ENCODE data around the gene FGR.
"Not testable (repeated sequence)": the region's sequence is repeated elsewhere in the genome, so short reads cannot be mapped to it uniquely, and the experiment has no call there.

The FGR gene

DNA sequence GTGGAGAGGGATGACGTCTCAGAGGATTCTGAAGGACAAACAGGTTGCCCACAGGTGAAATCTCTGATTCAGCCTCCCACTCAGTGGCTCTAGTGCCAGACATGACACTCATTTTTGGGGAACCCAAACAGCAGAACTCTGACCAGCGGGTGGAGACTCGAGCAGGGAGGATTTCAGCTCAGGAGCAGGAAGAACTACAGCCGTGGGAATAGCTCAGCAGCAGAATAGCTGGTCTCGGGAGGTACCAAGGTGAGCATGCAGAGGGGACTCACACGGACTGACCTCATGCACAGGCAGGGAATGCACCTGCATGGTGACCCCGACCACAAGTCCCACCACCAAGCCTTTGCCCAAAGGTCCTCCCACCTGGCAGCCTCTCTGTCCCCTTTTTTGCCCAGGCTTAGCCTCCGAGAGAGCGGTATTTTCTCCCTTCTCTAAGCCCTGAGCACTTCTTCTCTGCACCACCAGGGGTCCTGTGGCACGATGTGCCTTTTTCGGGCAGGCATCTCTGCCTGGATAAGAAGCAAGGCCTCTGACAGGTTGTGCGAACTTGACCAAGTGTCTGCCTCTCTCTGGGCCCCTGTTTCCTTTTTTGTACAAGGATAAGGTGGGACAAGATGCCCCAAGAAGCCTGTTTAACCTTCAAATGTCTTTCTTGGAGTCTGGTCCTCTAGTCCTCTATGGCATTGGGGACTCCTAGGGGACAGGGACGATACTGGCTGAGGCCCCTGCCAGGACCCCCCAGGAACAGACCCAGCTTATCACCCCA, 8.8 kb upstream of the FGR start:
- DNase-seq = peak in 26 of 42 donors; percentile 18 to 65 (median 42)
- intact Hi-C loops (cut with DNase I) = no loop called here

DNA sequence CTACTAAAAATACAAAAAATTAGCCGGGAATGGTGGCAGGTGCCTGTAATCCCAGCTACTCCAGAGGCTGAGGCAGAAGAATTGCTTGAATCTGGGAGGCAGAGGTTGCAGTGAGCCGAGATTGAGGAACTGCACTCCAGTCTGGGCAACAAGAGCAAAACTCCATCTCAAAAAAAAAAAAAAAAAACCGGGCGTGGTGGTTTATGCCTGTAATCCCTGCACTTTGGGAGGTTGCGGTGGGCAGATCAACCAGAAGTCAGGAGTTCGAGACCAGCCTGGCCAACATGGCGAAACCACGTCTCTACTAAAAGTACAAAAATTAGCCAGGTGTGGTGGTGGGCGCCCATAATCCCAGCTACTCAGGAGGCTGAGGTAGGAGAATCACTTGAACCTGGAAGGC, 5.5 kb upstream of the FGR start:
- DNase-seq; intact Hi-C loops (cut with DNase I): not testable (repeated sequence)

GRCh38 chr1:27638805-27639204, 3.8 kb upstream of the FGR start:
- intact Hi-C loops (cut with DNase I) = no loop called here
- DNase-seq = no peak

- DNase-seq = no peak
- intact Hi-C loops (cut with DNase I) = no loop called here
Measured at GRCh38 chr1:27638047-27638734, 3.2 kb upstream of the FGR start.

DNA sequence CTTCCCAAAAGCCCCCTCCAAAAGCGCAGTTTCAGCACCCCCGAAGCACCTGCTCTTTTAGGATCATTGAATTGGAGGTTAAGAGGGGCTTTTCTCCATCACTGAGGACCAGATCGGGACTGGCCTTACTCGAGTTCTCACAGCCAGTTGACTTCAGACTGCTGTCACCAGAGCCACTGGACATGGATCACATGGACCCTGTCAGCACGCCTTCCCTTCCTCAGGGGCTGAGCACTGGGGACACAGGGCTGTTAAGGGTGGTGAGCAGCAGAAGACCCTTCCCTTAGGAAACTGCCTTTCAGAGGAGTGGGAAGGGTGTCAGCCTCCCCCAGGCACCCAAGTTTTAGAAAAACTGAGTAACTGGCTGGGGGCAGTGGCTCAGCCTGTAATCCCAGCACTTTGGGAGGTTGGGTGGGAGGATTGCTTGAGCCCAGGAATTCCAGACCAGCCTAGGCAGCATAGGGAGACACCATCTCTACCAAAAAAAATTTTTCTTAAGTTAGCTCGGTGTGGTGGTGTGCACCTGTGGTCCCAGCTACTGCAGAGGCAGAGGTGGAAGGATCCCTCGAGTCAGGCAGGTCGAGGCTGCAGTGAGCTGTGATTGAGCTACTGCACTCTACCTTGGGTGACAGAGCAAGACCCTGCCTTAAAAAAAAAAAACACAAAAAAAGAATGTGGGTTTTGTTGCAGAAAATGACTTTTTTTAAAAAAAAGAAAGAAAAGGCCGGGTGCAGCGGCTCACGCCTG, 584 bp upstream of the FGR start:
- intact Hi-C loops (cut with DNase I) = no loop called here
- DNase-seq = no peak

GRCh38 chr1:27634177-27634984, 604 bp downstream of the FGR start:
- intact Hi-C loops (cut with DNase I) = no loop called here
- peak in 1 of 42 donors; percentile 24 for DNase-seq

DNA sequence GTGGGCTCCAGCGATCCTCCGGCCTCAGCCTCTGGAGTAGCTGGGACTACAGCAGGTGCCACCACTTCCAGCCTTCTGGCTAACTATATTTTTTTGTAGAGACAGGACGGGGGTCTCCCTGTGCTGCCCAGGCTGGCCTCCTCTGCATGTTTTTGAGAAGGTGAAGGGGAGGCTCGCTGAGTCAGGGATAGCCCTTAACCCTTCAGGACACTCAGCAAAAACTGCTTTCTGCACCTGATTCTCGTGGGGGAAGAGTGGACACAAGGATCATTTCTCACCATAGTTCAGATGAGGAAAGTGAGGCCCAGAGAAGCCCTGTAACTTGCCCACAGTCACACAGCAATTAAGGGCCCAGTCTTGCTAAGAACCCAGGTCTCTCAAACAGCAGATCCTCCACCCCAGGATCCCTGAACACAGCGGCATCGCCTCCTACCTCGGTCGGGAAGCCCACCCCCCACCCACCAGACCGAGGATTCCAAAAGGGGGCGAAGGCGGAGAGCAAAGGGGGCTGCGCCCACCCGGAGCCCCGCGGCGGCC, 1.3 kb downstream of the FGR start:
- intact Hi-C loops (cut with DNase I) = no loop called here
- no peak for DNase-seq

DNA sequence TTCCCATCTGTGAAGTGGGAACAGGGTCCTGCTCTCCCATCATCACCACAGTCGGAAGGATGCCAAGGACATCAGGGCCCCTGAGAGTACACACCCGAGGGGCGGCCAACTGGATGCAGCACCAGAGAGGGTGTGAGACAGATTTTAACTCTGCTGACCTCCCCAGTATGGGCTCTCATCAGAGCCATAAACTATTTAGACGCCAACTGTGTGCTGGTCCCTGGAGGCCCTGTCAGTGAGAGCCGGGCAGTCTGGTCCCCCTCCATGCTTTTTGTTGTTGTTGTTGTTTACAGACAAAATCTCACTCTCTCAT, 1.7 kb downstream of the FGR start:
- intact Hi-C loops (cut with DNase I) = no loop called here
- DNase-seq = no peak

DNA sequence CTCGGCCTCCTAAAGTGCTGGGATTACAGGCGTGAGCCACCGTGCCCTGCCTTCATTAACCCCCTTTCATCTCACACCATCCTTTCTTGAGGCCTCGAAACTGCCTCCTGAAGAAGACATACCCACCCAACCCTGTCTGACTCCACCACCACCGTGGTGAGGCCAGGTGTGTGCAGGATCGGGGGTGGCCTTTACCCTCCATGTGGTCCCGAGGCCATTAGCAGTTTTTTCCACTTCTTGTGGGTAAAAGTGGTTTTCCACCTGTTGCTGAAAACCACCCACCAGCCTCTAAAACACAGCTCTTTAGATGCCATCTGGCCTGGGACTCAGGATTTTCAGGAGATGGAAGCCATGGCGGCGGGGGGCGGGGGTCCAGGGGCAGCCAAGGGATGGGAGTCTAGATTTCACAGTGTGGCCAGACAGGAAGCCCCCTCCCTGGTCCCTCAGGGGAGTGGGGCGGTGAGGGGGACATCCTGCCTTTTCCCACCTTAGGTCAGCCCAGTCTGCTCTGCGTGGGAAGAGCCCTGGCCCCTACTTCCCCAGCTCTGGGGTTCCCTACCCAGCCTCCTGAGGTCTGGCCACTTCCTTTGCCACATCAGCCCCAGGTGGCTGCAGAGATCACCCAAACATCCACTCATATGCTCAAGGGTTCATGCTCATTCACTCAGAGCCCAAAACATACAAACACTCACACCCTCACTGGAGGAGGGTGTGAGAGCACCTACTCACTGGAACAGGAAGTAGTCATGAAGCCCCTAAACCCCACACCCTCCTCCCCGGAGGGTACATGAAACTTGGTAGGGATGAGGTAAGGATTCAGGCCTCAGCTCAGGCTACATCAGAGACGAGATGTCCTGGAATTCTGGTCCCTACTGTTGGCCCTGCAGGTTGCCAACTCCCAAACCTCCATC, 2.3 kb downstream of the FGR start:
- intact Hi-C loops (cut with DNase I) = no loop called here

DNA sequence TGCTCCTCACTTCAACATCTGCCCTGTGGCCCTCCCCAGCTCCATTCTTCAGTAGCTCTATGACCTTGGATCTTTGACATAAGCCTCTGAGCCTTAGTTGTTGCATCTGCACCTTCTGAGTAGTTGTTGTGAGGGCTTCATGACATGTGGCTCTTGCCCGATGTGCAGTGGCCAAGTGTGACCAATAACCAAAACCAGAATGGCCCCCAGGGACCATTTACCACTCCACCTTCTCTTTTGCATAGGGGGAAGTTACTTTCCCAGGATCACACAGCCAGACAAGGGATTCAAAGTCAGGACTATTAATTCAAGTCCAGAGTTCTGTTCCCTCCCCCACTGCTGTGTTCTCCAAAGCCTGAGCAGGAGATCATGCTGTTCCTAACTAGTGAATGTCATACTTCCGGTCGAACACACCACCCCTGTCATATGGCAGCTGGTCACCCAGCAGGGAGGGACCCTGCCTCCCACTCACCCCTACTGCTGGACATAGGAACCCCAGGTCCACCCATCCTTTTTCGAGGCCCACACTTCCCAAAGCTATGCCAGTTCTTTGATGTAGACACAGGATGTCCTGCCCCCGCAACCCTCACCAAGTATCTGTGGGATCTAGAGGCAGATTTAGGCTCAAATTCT, 4.0 kb downstream of the FGR start:
- intact Hi-C loops (cut with DNase I) = no loop called here
- DNase-seq = peak in 2 of 42 donors; percentile 15 to 31

More for the DNA sequence above, 2.3 kb downstream of the FGR start:
- no peak for DNase-seq

- no peak for DNase-seq
- intact Hi-C loops (cut with DNase I) = no loop called here
Measured at GRCh38 chr1:27628712-27629111, 6.3 kb downstream of the FGR start.

DNA sequence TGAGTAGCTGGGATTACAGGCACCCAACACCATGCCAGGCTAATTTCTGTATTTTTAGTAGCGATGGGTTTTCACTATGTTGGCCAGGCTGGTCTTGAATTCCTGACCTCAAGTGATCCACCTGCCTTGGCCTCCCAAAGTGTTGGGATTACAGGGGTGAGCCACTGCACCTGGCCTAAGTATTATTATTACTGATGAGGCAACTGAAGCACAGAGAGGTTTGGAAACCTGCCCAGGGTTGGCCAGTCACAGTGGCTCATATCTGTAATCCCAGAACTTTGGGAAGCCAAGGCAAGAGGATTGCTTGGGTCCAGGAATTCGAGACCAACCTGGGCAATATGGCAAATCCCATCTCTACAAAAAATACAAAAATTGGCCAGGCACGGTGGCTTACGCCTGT, 7.3 kb downstream of the FGR start:
- DNase-seq; intact Hi-C loops (cut with DNase I): not testable (repeated sequence)

GRCh38 chr1:27627061-27627460, 7.9 kb downstream of the FGR start:
- intact Hi-C loops (cut with DNase I) = no loop called here

GRCh38 chr1:27626031-27626935, 8.7 kb downstream of the FGR start:
- intact Hi-C loops (cut with DNase I) = no loop called here
- DNase-seq = peak in 5 of 42 donors; percentile 16 to 45 (median 35)

More at GRCh38 chr1:27627061-27627460, 7.9 kb downstream of the FGR start:
- DNase-seq = no peak

DNA sequence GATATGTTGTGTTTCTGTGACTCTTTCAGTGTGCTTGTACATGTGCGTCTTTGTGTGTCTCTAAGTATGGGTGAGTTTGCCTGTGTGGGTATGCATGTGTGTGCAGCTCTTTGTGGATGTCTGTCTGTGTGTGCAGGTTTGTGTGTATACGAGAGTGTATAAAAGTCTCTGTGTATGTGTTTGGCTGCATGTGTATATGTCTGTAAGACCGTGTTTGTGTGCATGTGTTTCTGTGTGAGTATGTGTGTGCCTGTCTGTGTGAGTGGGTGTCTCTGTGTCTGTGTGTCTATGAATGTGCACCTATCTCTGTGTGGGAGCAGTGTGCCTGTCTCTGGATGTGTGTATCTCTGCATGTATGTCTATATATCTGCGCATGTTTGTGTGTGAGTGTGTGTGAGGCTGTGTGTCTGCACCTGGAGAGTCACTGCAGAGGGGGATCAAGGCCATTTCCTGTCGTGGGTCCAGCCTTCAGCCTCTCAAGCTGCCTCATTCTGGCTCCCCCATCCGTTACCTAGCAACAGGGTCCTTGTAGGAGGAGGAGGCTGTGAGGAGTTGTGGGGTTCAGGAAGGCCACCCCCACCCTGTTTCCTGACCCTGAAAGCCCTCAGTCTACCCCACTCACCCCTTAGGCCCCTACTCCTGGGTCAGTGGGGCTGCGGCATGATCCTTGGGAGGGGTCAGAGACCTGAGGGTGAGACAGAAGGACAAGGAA, 10.4 kb downstream of the FGR start:
- intact Hi-C loops (cut with DNase I) = no loop called here
- DNase-seq = peak in 16 of 42 donors; percentile 19 to 61 (median 34)

All from head of caudate nucleus (tissue), 42 donors.